ENCODE data around the gene HSPA12B.

The HSPA12B gene

GRCh38 chr20:3745686-3746173, 13.2 kb downstream of the HSPA12B start:
- H3K27me3 ChIP-seq (ENCODE audit: control insufficient read depth, insufficient read depth, low read length) = peaks cover 19% of the 10 kb centered on the region
- H3K36me3 ChIP-seq (ENCODE audit: control insufficient read depth, insufficient read depth, low read length) = no peaks in the 10 kb centered on the region
- no peaks in the 10 kb centered on the region for H3K9me3 ChIP-seq (ENCODE audit: control insufficient read depth, low read length)
- H3K4me3 ChIP-seq (ENCODE audit: low read length) = no peak overlapping the region
- H3K9ac ChIP-seq (ENCODE audit: low read length) = no peak overlapping the region
- peaks cover 19% of the 10 kb centered on the region for H3K4me1 ChIP-seq (ENCODE audit: control insufficient read depth, insufficient read depth, low read length)

- no peak overlapping the region for H3K4me3 ChIP-seq (ENCODE audit: low read length)
- peaks cover 24% of the 10 kb centered on the region for H3K27me3 ChIP-seq (ENCODE audit: control insufficient read depth, insufficient read depth, low read length)
- H3K9me3 ChIP-seq (ENCODE audit: control insufficient read depth, low read length) = no peaks in the 10 kb centered on the region
- no peak overlapping the region for H3K9ac ChIP-seq (ENCODE audit: low read length)
- peaks cover 30% of the 10 kb centered on the region for H3K4me1 ChIP-seq (ENCODE audit: control insufficient read depth, insufficient read depth, low read length)
- no peaks in the 10 kb centered on the region for H3K36me3 ChIP-seq (ENCODE audit: control insufficient read depth, insufficient read depth, low read length)
These were observed 15.0 kb downstream of the HSPA12B start for GRCh38 chr20:3747471-3747870.

- H3K9me3 ChIP-seq (ENCODE audit: control insufficient read depth, low read length) = no peaks in the 10 kb centered on the region
- H3K4me1 ChIP-seq (ENCODE audit: control insufficient read depth, insufficient read depth, low read length) = peaks cover 36% of the 10 kb centered on the region
- no peaks in the 10 kb centered on the region for H3K36me3 ChIP-seq (ENCODE audit: control insufficient read depth, insufficient read depth, low read length)
- H3K9ac ChIP-seq (ENCODE audit: low read length) = no peak overlapping the region
- peaks cover 24% of the 10 kb centered on the region for H3K27me3 ChIP-seq (ENCODE audit: control insufficient read depth, insufficient read depth, low read length)
- no peak overlapping the region for H3K4me3 ChIP-seq (ENCODE audit: low read length)
These were observed 15.6 kb downstream of the HSPA12B start for GRCh38 chr20:3748073-3748472.

GRCh38 chr20:3749087-3749688, 16.7 kb downstream of the HSPA12B start:
- Histone ChIP-seq H3K36me3 (ENCODE audit: control insufficient read depth, insufficient read depth, low read length) (no peaks in the 10 kb centered on the region), H3K9me3 (ENCODE audit: control insufficient read depth, low read length) (no peaks in the 10 kb centered on the region), H3K27me3 (ENCODE audit: control insufficient read depth, insufficient read depth, low read length) (peaks cover 24% of the 10 kb centered on the region), H3K4me3 (ENCODE audit: low read length) (no peak overlapping the region), H3K9ac (ENCODE audit: low read length) (no peak overlapping the region), H3K4me1 (ENCODE audit: control insufficient read depth, insufficient read depth, low read length) (peaks cover 36% of the 10 kb centered on the region)

GRCh38 chr20:3749689-3750531, 17.4 kb downstream of the HSPA12B start:
- Histone ChIP-seq H3K4me3 (ENCODE audit: low read length) (no peak overlapping the region), H3K9me3 (ENCODE audit: control insufficient read depth, low read length) (no peaks in the 10 kb centered on the region), H3K36me3 (ENCODE audit: control insufficient read depth, insufficient read depth, low read length) (no peaks in the 10 kb centered on the region), H3K4me1 (ENCODE audit: control insufficient read depth, insufficient read depth, low read length) (peaks cover 30% of the 10 kb centered on the region), H3K27me3 (ENCODE audit: control insufficient read depth, insufficient read depth, low read length) (peaks cover 24% of the 10 kb centered on the region), H3K9ac (ENCODE audit: low read length) (no peak overlapping the region)

GRCh38 chr20:3751305-3751674, 18.8 kb downstream of the HSPA12B start:
- Histone ChIP-seq H3K36me3 (ENCODE audit: control insufficient read depth, insufficient read depth, low read length) (no peaks in the 10 kb centered on the region), H3K4me1 (ENCODE audit: control insufficient read depth, insufficient read depth, low read length) (peaks cover 29% of the 10 kb centered on the region), H3K4me3 (ENCODE audit: low read length) (no peak overlapping the region), H3K9me3 (ENCODE audit: control insufficient read depth, low read length) (no peaks in the 10 kb centered on the region), H3K9ac (ENCODE audit: low read length) (no peak overlapping the region), H3K27me3 (ENCODE audit: control insufficient read depth, insufficient read depth, low read length) (peaks cover 24% of the 10 kb centered on the region)

GRCh38 chr20:3751675-3752385, 19.3 kb downstream of the HSPA12B start:
- Histone ChIP-seq H3K36me3 (ENCODE audit: control insufficient read depth, insufficient read depth, low read length) (no peaks in the 10 kb centered on the region), H3K27me3 (ENCODE audit: control insufficient read depth, insufficient read depth, low read length) (peaks cover 24% of the 10 kb centered on the region), H3K9me3 (ENCODE audit: control insufficient read depth, low read length) (no peaks in the 10 kb centered on the region), H3K4me1 (ENCODE audit: control insufficient read depth, insufficient read depth, low read length) (peaks cover 29% of the 10 kb centered on the region), H3K9ac (ENCODE audit: low read length) (peak overlapping the region; percentile 3), H3K4me3 (ENCODE audit: low read length) (peak overlapping the region; percentile 19)

GRCh38 chr20:3752386-3752759, 19.9 kb downstream of the HSPA12B start:
- no peaks in the 10 kb centered on the region for H3K36me3 ChIP-seq (ENCODE audit: control insufficient read depth, insufficient read depth, low read length)
- peak overlapping the region; percentile 19 for H3K4me3 ChIP-seq (ENCODE audit: low read length)
- H3K27me3 ChIP-seq (ENCODE audit: control insufficient read depth, insufficient read depth, low read length) = peaks cover 24% of the 10 kb centered on the region
- no peaks in the 10 kb centered on the region for H3K9me3 ChIP-seq (ENCODE audit: control insufficient read depth, low read length)
- peak overlapping the region; percentile 3 for H3K9ac ChIP-seq (ENCODE audit: low read length)
- peaks cover 29% of the 10 kb centered on the region for H3K4me1 ChIP-seq (ENCODE audit: control insufficient read depth, insufficient read depth, low read length)

GRCh38 chr20:3753098-3753497, 20.6 kb downstream of the HSPA12B start:
- Histone ChIP-seq H3K36me3 (ENCODE audit: control insufficient read depth, insufficient read depth, low read length) (no peaks in the 10 kb centered on the region), H3K9me3 (ENCODE audit: control insufficient read depth, low read length) (no peaks in the 10 kb centered on the region), H3K27me3 (ENCODE audit: control insufficient read depth, insufficient read depth, low read length) (peaks cover 24% of the 10 kb centered on the region), H3K9ac (ENCODE audit: low read length) (no peak overlapping the region), H3K4me1 (ENCODE audit: control insufficient read depth, insufficient read depth, low read length) (peaks cover 29% of the 10 kb centered on the region), H3K4me3 (ENCODE audit: low read length) (no peak overlapping the region)

- no peak overlapping the region for H3K4me3 ChIP-seq (ENCODE audit: low read length)
- no peaks in the 10 kb centered on the region for H3K9me3 ChIP-seq (ENCODE audit: control insufficient read depth, low read length)
- H3K36me3 ChIP-seq (ENCODE audit: control insufficient read depth, insufficient read depth, low read length) = no peaks in the 10 kb centered on the region
- peaks cover 29% of the 10 kb centered on the region for H3K4me1 ChIP-seq (ENCODE audit: control insufficient read depth, insufficient read depth, low read length)
- peaks cover 24% of the 10 kb centered on the region for H3K27me3 ChIP-seq (ENCODE audit: control insufficient read depth, insufficient read depth, low read length)
- no peak overlapping the region for H3K9ac ChIP-seq (ENCODE audit: low read length)
These were observed 21.2 kb downstream of the HSPA12B start for GRCh38 chr20:3753501-3754275.

- Histone ChIP-seq H3K4me1 (ENCODE audit: control insufficient read depth, insufficient read depth, low read length) (peaks cover 29% of the 10 kb centered on the region), H3K9ac (ENCODE audit: low read length) (no peak overlapping the region), H3K4me3 (ENCODE audit: low read length) (no peak overlapping the region), H3K36me3 (ENCODE audit: control insufficient read depth, insufficient read depth, low read length) (no peaks in the 10 kb centered on the region), H3K9me3 (ENCODE audit: control insufficient read depth, low read length) (no peaks in the 10 kb centered on the region), H3K27me3 (ENCODE audit: control insufficient read depth, insufficient read depth, low read length) (peaks cover 19% of the 10 kb centered on the region)
These were observed 21.8 kb downstream of the HSPA12B start for GRCh38 chr20:3754276-3754630.

Measured in mucosa of stomach (tissue), 1 donor.